NOMO-1 treated with DMSO at 0.1 percent for 48 hours (cell line): ENCODE data around the gene FCMR.

Experiments used
- DNase-seq: peaks from one replicate; lab custom pipeline; 2025; ENCODE audit not compliant: unreplicated experiment; lab: John Stamatoyannopoulos, UW

The FCMR gene

DNA sequence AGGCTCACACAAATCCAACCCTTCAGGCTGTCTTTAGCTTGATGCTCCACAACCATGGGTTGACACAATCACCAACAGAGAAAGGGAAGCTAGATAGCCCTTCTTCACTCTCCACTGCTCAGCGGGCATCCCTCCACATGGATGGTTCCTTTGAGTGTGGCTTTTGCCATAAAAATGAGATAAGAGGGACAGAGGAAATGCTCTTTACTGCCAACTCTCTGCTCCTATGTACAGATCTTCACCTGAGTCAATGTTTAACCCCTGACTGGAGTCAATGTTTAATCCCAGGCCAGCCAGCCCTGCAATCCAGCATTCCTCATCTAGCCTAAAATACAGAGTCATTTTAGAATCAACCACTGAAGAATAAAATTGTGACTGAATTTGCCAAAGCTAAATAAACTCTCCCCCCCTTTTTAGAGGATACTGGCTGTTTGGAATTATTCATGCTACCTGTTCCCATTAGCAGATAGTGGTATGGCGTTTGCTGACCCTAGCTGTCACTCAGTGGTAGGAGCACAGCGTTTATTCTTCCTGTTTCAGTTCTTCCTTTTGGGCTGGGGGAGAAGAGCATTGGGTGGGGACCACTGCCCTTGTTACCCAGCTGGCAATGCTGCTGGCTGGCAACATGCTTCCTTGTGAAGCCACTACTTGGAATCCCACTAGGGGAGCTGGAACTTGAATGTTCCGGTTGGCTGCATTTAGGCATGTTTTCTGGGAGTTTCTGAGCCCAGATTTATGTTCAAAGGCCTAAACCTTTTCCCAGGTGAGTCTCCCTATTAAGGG is 29.8 kb upstream of the FCMR start:
- DNase-seq: peak; percentile 38

DNA sequence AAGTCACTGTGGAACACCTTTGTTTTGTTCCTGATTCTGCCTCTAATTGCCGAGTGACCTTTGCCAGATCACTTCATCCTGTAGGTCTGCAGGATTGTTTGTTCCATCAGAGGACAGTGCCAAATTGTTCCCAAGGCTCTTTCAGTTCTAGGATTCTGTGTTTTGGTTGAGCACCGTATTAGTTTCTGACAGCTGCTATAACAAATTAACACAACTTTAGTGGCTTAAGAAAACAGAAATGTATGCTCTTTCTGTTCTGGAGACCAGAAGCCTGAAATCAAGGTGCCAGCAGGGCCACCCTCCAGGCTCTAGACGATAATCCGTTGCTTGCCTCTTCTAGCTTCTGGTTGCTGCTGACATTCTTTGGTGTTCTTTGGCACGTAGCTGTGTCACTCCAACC is 27.9 kb upstream of the FCMR start:
- no peak for DNase-seq

DNA sequence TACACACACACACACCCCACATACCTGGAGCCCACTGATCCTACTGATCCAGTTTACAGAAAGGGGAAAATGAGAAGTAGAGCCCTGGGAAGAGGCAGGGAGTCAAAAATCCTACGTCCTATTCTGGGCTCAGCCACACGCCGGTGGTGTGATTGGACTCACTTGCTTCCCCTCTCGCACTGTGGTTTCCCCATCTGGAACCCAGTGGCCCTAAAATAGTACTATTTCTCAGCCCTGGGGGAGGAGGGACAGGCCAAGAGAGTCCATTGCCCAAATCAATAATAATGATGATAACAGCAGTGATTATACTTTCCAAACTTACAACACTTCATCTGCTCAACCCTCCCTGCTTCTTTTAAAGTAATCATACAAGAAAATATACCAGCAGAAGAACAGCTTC is 27.5 kb upstream of the FCMR start:
- DNase-seq: peak; percentile 41

DNA sequence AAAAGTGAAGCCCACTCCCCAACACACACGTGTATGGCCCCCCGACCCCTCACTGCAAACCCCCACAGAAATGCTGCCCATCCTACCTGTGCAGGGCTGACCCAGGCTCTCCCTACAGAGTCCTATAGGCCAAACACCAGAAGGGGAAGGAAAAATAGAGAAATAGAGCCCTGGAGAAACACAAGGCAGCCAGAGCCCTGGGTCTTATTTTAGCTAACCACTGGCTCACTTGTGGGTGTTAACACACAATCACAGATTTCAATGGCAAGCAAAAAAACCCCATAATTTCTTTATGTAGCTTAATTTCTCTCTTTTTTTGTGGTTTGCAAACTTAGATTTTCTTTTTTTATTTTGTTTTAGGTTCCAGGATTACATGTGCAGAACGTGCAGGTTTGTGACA is 25.5 kb upstream of the FCMR start:
- no peak for DNase-seq

DNA sequence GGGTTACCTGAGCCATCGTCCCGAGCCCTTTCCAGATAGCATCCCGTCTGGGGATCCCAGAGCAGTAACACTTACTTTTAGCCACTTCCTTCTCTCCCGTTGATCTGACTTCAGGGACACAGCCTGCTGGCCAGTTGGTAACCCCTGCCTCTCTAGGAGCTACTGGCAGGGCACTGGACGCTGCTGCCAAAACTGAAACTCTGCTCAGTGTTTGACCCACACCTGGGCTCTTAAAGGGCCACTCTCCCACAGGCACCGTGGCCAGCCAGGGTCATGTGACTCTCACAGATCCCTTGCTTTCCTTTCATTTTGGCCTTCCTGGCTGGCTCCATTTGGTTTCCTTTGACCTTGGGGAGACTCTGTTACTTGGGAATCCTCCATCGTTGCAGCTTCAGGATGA is 24.5 kb upstream of the FCMR start, which contains the start of gene PIGR:
TSS of gene PIGR (minus strand) at position 206 of the 400 bp plus-strand sequence. CDS start 5,935 bp downstream, outside the sequence.
- DNase-seq: no peak

DNA sequence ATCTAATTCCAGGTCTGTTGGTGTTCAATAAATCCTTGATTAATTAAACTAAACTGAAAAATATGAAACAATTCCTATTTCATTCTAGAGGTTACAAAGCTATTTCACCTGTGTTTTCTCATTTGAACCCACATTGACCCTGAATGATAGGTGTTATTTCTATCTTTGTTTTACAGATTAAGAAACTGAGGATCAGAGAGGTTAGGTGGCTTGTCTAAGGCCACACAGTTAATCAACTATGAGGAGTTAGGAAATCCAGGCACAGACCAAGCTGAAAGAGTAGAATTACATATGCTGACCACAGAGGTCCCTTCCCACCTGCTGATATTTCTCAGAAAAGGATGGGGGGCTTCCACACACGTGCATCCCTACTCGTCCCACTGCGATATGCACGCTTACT is 24.0 kb upstream of the FCMR start:
- no peak for DNase-seq

DNA sequence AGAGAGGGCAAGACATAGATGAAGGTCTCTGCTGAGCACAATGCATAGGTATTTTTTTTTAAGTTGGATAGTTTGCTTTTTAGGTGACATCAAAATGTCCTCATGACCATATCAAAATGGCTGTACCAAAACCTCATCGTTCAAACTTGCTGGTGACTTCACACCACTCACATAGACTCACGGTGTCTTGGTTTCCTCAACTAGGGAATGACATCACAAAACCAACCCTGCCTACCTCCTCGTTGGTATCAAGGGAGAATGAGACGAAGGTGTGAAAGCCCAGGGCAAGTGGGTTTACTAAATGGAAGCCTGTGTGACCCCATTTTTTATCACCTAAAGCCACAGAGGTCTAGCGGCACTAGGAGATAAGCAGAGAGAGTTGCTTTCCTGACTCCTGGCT is 23.0 kb upstream of the FCMR start:
- no peak for DNase-seq

DNA sequence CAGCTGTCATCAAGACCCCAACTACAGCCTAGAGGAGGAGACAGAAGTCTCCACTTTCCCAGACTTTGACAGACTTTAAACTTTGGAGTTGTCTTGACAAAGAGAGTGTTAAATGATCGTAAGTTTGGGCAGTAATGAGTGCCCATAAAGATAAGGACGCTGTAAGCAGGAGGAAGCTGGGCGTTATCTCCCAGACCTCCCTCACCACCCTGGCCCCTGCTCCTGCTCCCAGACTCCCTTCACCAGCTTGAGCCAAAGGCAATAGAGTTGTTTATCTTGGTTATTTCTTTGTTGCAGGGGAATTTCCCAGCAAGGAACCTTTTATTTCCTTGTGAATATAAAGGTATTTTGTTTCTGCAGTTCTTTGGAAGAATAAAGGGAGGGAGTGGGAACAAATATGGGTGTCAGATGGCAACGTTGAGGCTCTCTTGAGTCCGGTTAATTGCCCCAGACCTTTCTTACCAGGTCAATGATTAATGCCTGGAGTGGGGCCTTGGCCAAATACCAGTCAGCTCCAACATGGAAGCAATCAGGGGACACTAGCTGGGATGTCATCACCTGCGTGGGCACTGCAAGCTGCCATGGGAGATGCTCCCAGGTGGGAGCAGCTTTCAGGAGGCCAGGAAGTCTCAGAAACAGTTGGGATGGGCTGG is 20.2 kb upstream of the FCMR start:
- no peak for DNase-seq

DNA sequence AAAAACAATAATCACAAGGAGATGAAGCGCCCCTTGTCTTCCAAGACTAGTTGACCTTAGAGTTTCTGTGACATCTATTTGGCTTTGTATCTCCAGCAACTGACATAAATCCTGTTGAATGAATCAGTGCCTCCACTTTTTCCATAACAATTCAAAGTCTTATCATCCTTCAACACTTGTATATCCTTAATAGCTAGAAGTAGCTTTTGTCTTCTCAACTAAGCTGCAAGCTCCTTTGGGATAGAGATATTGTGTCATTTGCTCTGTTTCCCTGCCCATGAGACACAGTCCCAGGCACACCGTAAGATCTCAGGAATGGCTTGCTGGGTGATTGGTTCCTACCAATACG is 18.8 kb upstream of the FCMR start:
- no peak for DNase-seq

DNA sequence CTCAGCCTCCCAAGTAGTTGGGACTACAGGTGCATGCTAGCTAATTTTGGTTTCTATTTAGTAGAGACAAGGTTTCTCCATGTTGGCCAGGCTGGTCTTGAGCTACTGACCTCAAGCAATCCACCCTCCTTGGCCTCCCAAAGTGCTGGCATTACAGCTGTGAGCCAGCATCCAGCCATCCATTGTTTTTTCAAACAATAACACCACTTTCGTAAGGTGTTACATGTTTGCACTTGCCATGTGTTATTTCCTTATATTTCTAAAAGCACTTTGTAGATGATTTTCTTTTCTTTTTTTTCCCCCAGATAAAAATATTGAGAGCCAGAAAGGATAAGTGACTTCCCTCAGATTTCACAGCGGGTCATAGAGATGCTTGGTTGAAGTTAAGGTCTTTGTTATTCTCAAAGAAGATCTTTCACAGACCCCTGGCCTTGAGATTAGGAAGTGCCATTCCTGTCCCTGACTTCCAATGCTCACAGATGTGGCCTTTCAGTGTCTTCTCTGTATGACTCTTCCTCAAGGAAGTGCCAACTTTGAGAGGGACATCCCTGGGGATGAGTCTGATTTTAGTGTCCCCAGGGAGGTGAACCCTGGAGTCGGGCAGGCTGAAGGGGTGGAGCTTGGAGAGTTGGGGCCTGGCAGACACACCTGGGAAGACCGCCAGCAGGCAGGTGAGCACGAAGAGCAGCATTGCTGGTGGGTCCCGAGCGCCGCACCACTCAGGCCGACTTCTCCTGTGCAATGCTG is 18.3 kb upstream of the FCMR start:
- DNase-seq: no peak

DNA sequence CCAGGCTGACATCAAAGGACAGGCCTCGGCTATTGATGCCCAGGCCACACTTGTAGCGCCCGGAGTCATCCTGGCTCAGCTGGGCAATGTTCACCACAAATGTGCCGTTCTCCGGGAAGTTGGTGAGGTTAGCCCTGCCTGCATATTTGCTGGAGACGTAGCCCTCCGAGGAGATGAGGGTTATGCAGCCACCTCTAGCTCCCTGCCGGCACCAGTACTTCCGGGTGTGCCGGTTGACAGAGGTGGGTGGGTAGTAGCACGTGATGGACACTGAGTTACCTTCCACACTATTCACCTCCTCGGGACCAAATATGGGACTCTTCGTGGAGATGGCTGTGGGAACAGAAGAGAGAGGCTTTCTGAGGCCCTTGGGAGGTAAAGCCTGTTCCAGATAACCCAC is 17.4 kb upstream of the FCMR start:
- DNase-seq: no peak

DNA sequence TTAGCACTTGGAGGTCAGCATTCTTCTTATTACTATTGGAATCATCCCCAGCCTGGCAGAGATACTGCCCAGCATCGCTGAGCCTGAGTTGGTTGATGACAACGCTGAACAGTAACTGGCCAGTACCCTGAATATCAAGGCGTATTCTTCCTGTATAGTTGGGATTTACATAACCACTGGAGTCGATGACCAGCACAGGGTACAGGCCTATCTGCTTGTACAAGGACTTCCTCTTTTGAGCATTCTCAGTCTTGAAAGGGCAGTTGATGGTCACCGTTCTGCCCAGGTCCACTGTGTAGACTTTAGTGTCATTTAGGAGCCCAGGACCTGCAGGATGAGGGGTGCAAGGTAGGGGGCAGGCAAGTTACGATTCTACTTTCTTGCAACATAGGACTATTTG is 15.7 kb upstream of the FCMR start:
- DNase-seq: no peak

DNA sequence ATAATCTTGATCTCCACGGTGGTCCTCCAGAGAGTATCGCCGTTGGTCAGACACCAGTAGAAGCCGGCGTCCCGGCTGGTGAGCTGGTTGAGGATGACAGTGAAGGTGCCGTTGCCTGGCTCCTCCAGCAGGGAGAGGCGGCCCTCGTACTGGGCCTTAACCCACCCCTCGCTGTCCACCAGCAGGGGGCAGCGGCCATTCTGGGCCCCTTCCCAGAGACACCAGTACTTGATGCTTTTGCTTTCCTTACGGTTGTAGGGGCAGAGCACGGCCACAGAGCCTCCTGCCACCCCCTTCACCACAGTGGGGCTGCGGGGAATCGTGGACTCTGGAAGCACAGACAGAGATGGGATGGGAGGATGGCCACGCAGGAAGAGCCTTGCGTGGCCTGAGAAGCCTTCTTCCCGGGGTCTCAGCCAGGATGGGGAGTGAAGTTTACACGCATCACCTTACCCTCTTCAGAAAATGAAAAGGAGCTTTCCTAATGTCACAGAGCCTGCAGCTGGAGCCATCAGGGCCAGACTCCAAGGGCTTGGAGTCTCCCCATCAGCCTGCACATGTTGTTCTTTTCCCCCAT is 13.8 kb upstream of the FCMR start:
- DNase-seq: peak; percentile 52

DNA sequence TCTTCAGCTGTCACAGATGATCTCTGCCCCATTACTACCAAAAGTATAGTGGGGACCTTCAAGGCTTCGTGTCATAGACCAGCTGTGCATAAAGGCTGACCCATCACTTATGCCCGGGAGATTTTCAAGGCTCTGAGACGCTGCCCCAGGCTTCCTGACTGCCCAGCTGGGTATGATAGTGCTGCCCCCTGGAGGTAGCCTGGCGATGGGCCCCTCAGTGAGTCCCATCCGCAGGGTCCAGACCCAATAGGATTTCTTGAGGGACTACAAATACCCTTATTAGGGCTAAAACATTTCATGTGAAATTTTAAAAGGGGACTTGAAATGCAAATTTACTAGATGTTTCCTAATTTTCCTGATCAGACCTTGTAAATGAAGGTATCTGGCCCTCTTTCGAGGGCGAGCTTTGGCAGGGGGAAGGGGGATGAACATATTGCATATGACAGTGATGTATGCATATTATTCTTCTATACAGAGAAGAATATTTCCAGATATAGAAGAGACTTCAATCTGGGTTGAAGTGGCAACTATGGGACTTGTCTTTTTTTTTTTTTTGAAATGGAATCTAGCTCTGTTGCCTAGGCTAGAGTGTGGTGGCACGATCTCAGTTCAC is 11.7 kb upstream of the FCMR start:
- DNase-seq: peak; percentile 29

DNA sequence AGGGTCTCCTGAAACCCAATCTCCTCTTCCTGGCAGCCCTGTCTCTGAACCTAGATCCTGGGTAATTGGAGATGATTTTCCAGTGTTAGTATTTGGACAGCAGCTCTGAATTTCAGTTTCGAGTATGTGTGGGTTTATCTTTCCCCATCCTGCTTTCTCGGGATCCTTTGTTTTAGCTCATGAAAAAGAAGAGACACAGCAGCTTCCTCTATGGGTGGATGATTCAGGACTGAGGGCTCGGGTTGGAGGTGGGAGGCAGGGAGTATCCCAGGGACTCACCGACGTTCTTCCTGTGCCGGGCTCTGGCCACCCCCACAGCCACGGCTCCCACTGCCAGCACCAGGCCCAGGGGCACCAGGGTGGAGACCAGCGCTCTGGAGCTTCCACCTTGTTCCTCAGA is 10.4 kb upstream of the FCMR start:
- no peak for DNase-seq

DNA sequence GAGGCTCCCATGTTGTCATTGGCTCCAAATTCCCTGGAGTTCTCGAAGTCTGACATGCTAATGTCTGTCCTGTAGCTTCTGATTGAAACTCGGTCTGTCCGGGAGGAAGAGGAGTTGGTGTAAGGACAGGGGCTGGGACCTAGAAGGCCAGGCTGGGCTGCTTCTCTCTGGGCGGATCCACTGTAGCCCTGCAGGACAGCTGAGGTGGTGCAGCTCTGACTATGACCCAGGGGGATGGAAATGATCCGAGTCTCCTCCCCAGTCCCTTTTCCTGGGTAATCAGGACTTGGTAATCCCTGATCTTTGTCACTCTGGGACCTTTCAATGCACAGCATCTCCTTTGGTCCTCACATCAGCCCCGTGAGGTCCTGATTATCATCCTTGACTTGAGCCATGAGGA is 10.0 kb upstream of the FCMR start:
- DNase-seq: no peak

DNA sequence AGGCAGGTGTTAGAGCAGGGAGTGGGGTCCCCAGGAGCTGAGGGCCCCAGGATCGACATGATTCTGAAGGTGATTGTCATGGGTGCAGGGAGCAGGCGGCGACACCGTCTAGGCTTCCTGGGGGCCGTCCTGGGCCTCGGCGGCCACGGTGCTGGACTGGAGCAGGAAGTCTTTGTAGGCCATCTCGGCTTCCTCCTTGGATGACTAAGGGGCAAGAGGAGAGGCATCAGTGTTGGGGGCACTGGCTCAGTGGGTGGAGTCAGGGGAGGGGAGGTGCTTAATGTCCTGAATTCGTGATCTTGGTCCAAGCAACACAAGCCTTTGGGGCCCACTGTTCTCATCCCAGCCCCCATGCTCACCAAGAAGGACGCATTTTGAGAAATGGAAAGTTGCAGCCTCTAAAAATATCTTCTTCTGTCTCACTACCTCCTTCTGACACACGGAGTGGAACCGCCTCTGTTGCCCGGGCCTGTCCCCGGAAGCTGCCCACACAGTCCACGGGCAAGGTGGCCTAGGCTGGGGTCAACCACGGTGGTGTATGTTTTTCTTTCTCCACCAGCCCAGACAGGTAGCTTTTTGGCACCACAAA is 8.6 kb upstream of the FCMR start:
- peak; percentile 74 for DNase-seq

DNA sequence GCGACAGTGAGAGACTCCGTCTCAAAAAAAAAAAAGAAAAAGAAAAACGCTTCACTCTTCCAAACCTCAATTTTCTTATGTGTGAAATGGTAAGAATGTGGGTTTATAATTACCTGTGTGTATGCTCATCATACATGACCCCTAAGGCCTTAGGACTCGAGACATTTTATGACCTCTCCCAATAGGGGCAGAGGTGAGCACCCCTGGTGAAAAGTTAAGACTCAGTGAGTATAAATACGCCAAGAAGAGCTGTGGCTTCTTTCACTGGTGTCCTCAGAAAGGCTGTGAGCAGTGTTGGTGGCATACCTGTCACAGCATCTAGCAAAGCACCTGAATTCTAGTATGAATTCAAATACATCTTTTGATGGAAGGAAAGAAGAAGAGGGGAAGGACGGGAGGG is 7.8 kb upstream of the FCMR start:
- no peak for DNase-seq

DNA sequence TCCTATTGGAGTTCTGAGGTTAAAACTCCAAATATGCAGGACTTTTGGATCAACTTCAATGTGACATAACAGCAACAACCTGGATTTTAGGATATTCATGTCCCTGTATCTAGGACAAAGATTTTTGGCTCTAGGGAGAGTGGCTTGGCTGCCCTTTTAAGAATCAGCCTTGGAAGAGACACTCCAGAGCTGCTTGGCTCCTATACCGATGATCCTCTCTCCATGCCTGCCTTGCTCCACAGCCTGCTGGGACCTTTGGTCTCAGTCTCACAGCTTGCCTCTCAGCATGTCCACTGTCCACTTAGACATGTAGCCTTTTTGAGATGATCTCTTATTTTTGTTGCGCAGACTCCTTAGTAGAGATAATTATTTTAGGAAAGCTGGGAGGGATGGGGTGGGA is 4.5 kb upstream of the FCMR start:
- DNase-seq: no peak

DNA sequence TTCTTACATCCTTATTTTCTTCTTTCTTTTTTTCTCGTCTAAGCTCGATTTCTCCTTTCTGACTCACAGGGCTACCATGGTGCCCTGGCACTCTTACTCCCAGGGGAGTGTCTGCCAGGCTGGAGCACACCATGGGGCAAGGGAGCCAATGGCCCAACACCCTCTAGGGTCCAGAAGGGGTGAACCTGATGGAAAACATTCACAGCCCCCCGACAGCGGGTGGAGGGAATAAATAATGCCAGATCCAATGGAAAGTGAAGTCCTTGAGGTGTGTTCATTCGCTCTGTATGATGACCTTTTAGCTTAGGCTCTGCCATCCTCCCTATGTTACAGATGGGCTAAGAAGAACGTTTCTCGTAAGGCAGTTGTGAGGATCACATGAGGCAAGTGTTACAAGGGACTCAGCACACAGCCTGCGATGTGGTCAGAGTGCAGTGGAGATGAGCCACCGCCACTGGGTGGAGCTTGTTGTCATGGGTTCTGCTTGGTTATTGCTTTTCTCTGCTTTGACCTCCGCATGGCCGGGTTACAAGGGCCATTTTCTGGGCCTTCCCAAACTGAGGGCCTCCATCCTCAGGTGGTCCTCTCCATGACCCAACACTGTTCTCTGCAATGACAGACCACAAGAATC is 3.5 kb upstream of the FCMR start:
- peak; percentile 56 for DNase-seq
